HEK293 (cell line): ENCODE data around the gene F10.

Experiments used
- CTCF ChIA-PET: fragments of 350-600 bp; formaldehyde crosslinking; extraction: SDS; loops from one replicate; lab custom pipeline; 2021; ENCODE audit warnings: antibody characterized with exemption; lab: Yijun Ruan, JAX
- POLR2A ChIA-PET: fragments of 300-600 bp; formaldehyde crosslinking; extraction: SDS; loops from one replicate; lab custom pipeline; 2020; ENCODE audit warnings: antibody characterized with exemption, inconsistent platforms; lab: Yijun Ruan, JAX
- H3K27ac ChIP-seq: fragments of 200-500 bp; sonication (Bioruptor generic); 2 replicates; pipeline ENCODE4 v1.5.1; 2014; ENCODE audit warnings: low read depth, low read length, control low read depth, inconsistent platforms; ENCODE audit errors: extremely low read depth
- H3K36me3 ChIP-seq, 2 experiments: fragments of 200-500 bp in 1 of 2; sonication (Bioruptor generic) in 1 of 2; 1 replicate in 1 of 2; 2 replicates in 1 of 2; pipeline ENCODE4 v1.5.1; 2014 to 2017; ENCODE audit warnings: inconsistent platforms in 2 of 2, low read length in 2 of 2; ENCODE audit not compliant: control insufficient read depth in 2 of 2, insufficient read depth in 1 of 2
- H3K4me1 ChIP-seq: fragments of 200-500 bp; sonication (Bioruptor generic); 2 replicates; pipeline ENCODE4 v1.5.1; 2014; ENCODE audit warnings: mild to moderate bottlenecking, low read length, inconsistent platforms; ENCODE audit not compliant: control insufficient read depth, insufficient read depth
- H3K4me3 ChIP-seq: 2 replicates; pipeline ENCODE4 v1.5.1; 2011; ENCODE audit warnings: low read depth, mild to moderate bottlenecking, control low read depth, low read length, moderate library complexity
- H3K9me3 ChIP-seq: fragments of 200-500 bp; sonication (Bioruptor generic); 2 replicates; pipeline ENCODE4 v1.5.1; 2014; ENCODE audit warnings: low read depth, low read length, inconsistent platforms; ENCODE audit not compliant: control insufficient read depth, insufficient read depth
- GLI2 ChIP-seq: fragments of 450-650 bp; formaldehyde crosslinking; IDR thresholded peaks from 2 replicates; pipeline ENCODE4; 2017; ENCODE audit warnings: missing biosample characterization, missing genetic modification characterization, low read depth, borderline replicate concordance
- GLIS2 ChIP-seq: fragments of 450-650 bp; formaldehyde crosslinking; IDR thresholded peaks from 2 replicates; pipeline ENCODE4 v1.5.1; 2016; ENCODE audit warnings: missing biosample characterization, missing genetic modification characterization
- HOXD13 ChIP-seq: sonication (generic); formaldehyde crosslinking; IDR thresholded peaks from 2 replicates; pipeline ENCODE4 v1.8.0; 2022; ENCODE audit warnings: missing genetic modification reagents, borderline replicate concordance
- KLF10 ChIP-seq: fragments of 450-650 bp; IDR thresholded peaks from 2 replicates; pipeline ENCODE4 v1.5.1; 2018; ENCODE audit warnings: missing biosample characterization, mild to moderate bottlenecking, missing genetic modification characterization
- KLF9 ChIP-seq: fragments of 450-650 bp; formaldehyde crosslinking; IDR thresholded peaks from 2 replicates; pipeline ENCODE4 v1.5.1; 2016; ENCODE audit warnings: missing biosample characterization, missing genetic modification characterization, low read depth
- SETDB1 ChIP-seq: IDR thresholded peaks from one replicate; pipeline ENCODE4 v1.6.1; 2017; ENCODE audit warnings: mild to moderate bottlenecking, low read length, moderate library complexity, mixed read lengths; ENCODE audit not compliant: insufficient read length
- SP2 ChIP-seq: fragments of 450-650 bp; formaldehyde crosslinking; IDR thresholded peaks from 2 replicates; pipeline ENCODE4 v1.5.1; 2016; ENCODE audit warnings: missing biosample characterization, missing genetic modification characterization
- SP3 ChIP-seq: fragments of 450-650 bp; formaldehyde crosslinking; IDR thresholded peaks from 2 replicates; pipeline ENCODE4 v1.5.1; 2016; ENCODE audit warnings: missing biosample characterization, missing genetic modification characterization
- WT1 ChIP-seq: fragments of 450-650 bp; formaldehyde crosslinking; IDR thresholded peaks from 2 replicates; pipeline ENCODE4 v1.5.1; 2016; ENCODE audit warnings: missing biosample characterization, missing genetic modification characterization
- ZBTB17 ChIP-seq: fragments of 450-650 bp; formaldehyde crosslinking; IDR thresholded peaks from 2 replicates; pipeline ENCODE4 v1.5.1; 2016; ENCODE audit warnings: missing biosample characterization, missing genetic modification characterization
- ZFHX2 ChIP-seq: fragments of 450-650 bp; formaldehyde crosslinking; conservative IDR thresholded peaks from 2 replicates; pipeline ENCODE4 v1.5.1; 2016; ENCODE audit warnings: missing biosample characterization, missing genetic modification characterization
- ZFP41 ChIP-seq: fragments of 450-650 bp; formaldehyde crosslinking; IDR thresholded peaks from 2 replicates; pipeline ENCODE4 v1.5.1; 2016; ENCODE audit warnings: missing biosample characterization, missing genetic modification characterization, borderline replicate concordance
- ZNF146 ChIP-seq: fragments of 450-650 bp; formaldehyde crosslinking; IDR thresholded peaks from 2 replicates; pipeline ENCODE4 v1.5.1; 2016; ENCODE audit warnings: missing biosample characterization, missing genetic modification characterization
- ZNF155 ChIP-seq: fragments of 450-650 bp; formaldehyde crosslinking; IDR thresholded peaks from 2 replicates; pipeline ENCODE4 v1.5.1; 2016; ENCODE audit warnings: missing biosample characterization, missing genetic modification characterization
- ZNF202 ChIP-seq: fragments of 450-650 bp; formaldehyde crosslinking; IDR thresholded peaks from 2 replicates; pipeline ENCODE4 v1.5.1; 2016; ENCODE audit warnings: missing biosample characterization, missing genetic modification characterization, borderline replicate concordance
- ZNF223 ChIP-seq: fragments of 450-650 bp; formaldehyde crosslinking; IDR thresholded peaks from 2 replicates; pipeline ENCODE4 v1.5.1; 2016; ENCODE audit warnings: missing biosample characterization, missing genetic modification characterization
- ZNF24 ChIP-seq: fragments of 450-650 bp; formaldehyde crosslinking; IDR thresholded peaks from 2 replicates; pipeline ENCODE4 v1.5.1; 2016; ENCODE audit warnings: missing biosample characterization, missing genetic modification characterization
- ZNF335 ChIP-seq: fragments of 450-650 bp; formaldehyde crosslinking; conservative IDR thresholded peaks from 2 replicates; pipeline ENCODE4 v1.5.1; 2016; ENCODE audit warnings: missing biosample characterization, missing genetic modification characterization
- ZNF391 ChIP-seq: fragments of 450-650 bp; formaldehyde crosslinking; IDR thresholded peaks from 2 replicates; pipeline ENCODE4 v1.5.1; 2016; ENCODE audit warnings: low read depth, missing biosample characterization, missing genetic modification characterization, borderline replicate concordance
- ZNF394 ChIP-seq: fragments of 450-650 bp; formaldehyde crosslinking; IDR thresholded peaks from 2 replicates; pipeline ENCODE4 v1.5.1; 2016; ENCODE audit warnings: missing biosample characterization, missing genetic modification characterization, mild to moderate bottlenecking, moderate library complexity, borderline replicate concordance
- ZNF510 ChIP-seq: fragments of 450-650 bp; formaldehyde crosslinking; IDR thresholded peaks from 2 replicates; pipeline ENCODE4 v1.5.1; 2018; ENCODE audit warnings: mild to moderate bottlenecking, missing genetic modification characterization, missing biosample characterization; ENCODE audit not compliant: insufficient replicate concordance
- ZNF514 ChIP-seq: fragments of 450-650 bp; formaldehyde crosslinking; IDR thresholded peaks from 2 replicates; pipeline ENCODE4 v1.5.1; 2016; ENCODE audit warnings: missing biosample characterization, missing genetic modification characterization
- ZNF561 ChIP-seq: fragments of 450-650 bp; IDR thresholded peaks from 2 replicates; pipeline ENCODE4 v1.5.1; 2018; ENCODE audit warnings: missing biosample characterization, missing genetic modification characterization, borderline replicate concordance
- ZNF600 ChIP-seq: fragments of 450-650 bp; formaldehyde crosslinking; IDR thresholded peaks from 2 replicates; pipeline ENCODE4 v1.5.1; 2016; ENCODE audit warnings: missing biosample characterization, missing genetic modification characterization
- ZNF629 ChIP-seq: fragments of 450-650 bp; formaldehyde crosslinking; IDR thresholded peaks from 2 replicates; pipeline ENCODE4 v1.5.1; 2017; ENCODE audit warnings: missing biosample characterization, missing genetic modification characterization
- TF ChIP-seq, protein P1 (sequence below): fragments of 450-650 bp; formaldehyde crosslinking; IDR thresholded peaks from 2 replicates; pipeline ENCODE4 v1.5.1; 2017; ENCODE audit warnings: missing biosample characterization, missing genetic modification characterization
- TF ChIP-seq, protein P2 (sequence below): fragments of 450-650 bp; formaldehyde crosslinking; IDR thresholded peaks from 2 replicates; pipeline ENCODE4 v1.5.1; 2016; ENCODE audit warnings: missing biosample characterization, missing genetic modification characterization

F10 gene

DNA sequence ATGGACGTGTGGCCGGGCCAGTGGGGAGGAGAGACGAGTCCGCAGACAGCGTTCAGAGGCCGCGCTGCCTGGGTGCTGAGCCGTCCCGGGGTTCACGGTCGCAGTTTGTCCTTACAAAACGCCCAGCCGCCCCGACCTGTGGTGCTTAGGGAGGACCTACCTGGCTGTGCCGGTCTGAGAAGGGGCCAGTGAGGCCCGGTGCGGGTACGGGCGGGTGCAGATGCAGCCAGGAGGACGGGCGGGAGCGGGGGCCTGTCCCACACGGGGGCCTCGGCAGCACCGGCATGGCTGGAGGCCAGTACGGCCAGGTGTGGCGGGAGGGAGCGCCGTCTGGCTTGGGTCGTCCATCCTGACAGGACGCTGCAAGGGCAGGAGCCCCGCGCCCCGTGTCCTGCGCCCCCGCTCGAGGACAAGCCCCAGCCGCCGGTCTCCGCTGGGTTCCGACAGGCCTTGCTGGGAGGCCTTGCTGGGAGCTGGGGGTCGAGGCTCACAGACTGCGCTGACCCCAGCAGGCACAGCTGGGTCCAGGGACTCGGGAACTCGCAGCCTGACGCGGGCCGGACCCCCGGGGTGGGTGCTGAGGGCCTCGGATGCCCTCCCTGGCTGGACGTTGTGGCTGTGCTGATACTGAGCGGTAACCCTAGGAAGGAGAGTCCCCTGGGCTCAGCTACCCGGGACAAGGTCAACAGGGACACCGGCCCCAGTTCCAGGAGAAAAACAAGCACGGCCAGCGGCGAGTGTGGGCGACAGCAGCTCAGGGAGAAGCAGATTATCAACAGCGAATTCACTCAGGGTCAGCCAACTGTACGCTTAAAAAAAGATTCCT is 30.6 kb downstream of the F10 start:
- Histone ChIP-seq H3K36me3 (no peaks in the 10 kb centered on the region), H3K4me1 (peaks cover 2% of the 10 kb centered on the region), H3K9me3 (no peaks in the 10 kb centered on the region), H3K27ac (no peak overlapping the region), H3K4me3 (peak overlapping the region; percentile 28; the same call in 1 of the 2 replicates)
- ChIA-PET CTCF (interaction anchor here (0.7 kb wide), 1 partner anchor 641 kb away, joined by 5 read pairs; no protein-coding TSS in a partner anchor), POLR2A (interaction anchor here (0.8 kb wide), 1 partner anchor 23 kb away, joined by 3 read pairs; no protein-coding TSS in a partner anchor)
- TF ChIP-seq ZNF514 (no peak), ZNF202 (tag by site-specific recombination) (0 out of 2 replicates have a peak, but pooled peaks have one; percentile 2), GLIS2 (tag by site-specific recombination) (peak; percentile 71), ZFHX2 (peak; percentile 27; the same call in 1 of the 2 replicates), ZBTB17 (peak; percentile 42; the same call in 1 of the 2 replicates), ZNF600 (peak; percentile 18; the same call in 1 of the 2 replicates), HOXD13 (CRISPR knock-in tag) (no peak), ZNF561 (tag by site-specific recombination) (no peak)

DNA sequence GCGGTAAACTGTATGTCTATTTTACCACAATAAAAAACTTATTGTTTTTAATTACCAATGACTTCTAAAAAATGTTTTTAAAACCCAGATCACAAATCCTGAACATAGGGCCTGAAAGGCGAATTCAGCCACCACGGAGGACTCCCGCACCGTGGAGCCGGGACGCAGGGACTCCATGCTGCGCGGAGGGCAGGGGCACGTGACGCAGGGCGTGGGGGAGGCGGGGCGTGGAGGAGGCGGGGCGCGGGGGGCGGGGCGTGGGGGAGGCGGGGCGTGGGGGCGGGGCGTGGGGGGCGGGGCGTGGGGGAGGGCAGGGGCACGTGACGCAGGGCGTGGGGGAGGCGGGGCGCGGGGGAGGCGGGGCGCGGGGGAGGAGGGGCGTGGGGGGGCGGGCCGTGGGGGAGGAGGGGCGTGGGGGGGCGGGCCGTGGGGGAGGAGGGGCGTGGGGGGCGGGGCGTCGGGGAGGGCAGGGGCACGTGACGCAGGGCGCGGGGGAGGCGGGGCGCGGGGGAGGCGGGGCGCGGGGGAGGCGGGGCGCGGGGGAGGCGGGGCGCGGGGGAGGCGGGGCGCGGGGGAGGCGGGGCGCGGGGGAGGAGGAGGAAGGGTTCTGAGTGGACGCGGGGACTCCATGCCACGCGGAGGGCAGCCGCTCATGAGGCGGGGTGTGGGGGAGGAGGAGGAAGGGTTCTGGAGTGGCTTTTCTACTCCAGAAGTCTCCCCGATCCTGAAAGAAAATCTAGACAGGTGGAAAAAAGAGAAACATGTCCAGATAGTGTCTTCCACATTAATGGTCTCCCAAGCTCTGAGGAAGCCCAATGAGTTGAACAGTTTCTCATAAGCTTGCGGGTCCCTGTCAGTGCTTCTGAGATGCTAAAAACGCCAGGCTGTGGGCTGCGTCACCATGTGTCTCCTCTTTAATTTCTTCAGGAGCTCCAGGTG is 31.5 kb downstream of the F10 start:
- TF ChIP-seq ZNF629 (tag by site-specific recombination) (peak; percentile 30; the same call in 1 of the 2 replicates), WT1 (0 out of 2 replicates have a peak, but pooled peaks have one; percentile 14), ZNF155 (tag by site-specific recombination) (no peak), ZNF394 (tag by site-specific recombination) (peak; percentile 50; the same call in 1 of the 2 replicates), ZNF335 (tag by site-specific recombination) (peak; percentile 21; the same call in 1 of the 2 replicates), ZNF223 (no peak), ZNF510 (no peak), SP2 (peak; percentile 8; the same call in 1 of the 2 replicates), SETDB1 (no peak), KLF10 (tag by site-specific recombination) (peak; percentile 86), KLF9 (tag by site-specific recombination) (peak; percentile 14; the same call in 1 of the 2 replicates), ZNF391 (tag by site-specific recombination) (no peak), ZFP41 (no peak), ZNF24 (tag by site-specific recombination) (0 out of 2 replicates have a peak, but pooled peaks have one; percentile 57), ZNF146 (tag by site-specific recombination) (0 out of 2 replicates have a peak, but pooled peaks have one; percentile 19), SP3 (tag by site-specific recombination) (0 out of 2 replicates have a peak, but pooled peaks have one; percentile 13), GLI2 (no peak)
- TF ChIP-seq, protein P1, sequence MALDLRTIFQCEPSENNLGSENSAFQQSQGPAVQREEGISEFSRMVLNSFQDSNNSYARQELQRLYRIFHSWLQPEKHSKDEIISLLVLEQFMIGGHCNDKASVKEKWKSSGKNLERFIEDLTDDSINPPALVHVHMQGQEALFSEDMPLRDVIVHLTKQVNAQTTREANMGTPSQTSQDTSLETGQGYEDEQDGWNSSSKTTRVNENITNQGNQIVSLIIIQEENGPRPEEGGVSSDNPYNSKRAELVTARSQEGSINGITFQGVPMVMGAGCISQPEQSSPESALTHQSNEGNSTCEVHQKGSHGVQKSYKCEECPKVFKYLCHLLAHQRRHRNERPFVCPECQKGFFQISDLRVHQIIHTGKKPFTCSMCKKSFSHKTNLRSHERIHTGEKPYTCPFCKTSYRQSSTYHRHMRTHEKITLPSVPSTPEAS (tag by site-specific recombination): no peak
- TF ChIP-seq, protein P2, sequence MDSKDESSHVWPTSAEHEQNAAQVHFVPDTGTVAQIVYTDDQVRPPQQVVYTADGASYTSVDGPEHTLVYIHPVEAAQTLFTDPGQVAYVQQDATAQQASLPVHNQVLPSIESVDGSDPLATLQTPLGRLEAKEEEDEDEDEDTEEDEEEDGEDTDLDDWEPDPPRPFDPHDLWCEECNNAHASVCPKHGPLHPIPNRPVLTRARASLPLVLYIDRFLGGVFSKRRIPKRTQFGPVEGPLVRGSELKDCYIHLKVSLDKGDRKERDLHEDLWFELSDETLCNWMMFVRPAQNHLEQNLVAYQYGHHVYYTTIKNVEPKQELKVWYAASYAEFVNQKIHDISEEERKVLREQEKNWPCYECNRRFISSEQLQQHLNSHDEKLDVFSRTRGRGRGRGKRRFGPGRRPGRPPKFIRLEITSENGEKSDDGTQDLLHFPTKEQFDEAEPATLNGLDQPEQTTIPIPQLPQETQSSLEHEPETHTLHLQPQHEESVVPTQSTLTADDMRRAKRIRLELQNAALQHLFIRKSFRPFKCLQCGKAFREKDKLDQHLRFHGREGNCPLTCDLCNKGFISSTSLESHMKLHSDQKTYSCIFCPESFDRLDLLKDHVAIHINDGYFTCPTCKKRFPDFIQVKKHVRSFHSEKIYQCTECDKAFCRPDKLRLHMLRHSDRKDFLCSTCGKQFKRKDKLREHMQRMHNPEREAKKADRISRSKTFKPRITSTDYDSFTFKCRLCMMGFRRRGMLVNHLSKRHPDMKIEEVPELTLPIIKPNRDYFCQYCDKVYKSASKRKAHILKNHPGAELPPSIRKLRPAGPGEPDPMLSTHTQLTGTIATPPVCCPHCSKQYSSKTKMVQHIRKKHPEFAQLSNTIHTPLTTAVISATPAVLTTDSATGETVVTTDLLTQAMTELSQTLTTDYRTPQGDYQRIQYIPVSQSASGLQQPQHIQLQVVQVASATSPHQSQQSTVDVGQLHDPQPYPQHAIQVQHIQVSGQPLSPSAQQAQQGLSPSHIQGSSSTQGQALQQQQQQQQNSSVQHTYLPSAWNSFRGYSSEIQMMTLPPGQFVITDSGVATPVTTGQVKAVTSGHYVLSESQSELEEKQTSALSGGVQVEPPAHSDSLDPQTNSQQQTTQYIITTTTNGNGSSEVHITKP (tag by site-specific recombination): peak; percentile 31
- Histone ChIP-seq H3K27ac (no peak overlapping the region), H3K9me3 (no peaks in the 10 kb centered on the region), H3K4me3 (peak overlapping the region; percentile 12), H3K4me1 (peaks cover 2% of the 10 kb centered on the region), H3K36me3 (no peaks in the 10 kb centered on the region)
- POLR2A ChIA-PET: interaction anchor here (0.8 kb wide), 1 partner anchor 22 kb away, joined by 3 read pairs; no protein-coding TSS in a partner anchor
- CTCF ChIA-PET: interaction anchor here (0.7 kb wide), 1 partner anchor 642 kb away, joined by 5 read pairs; no protein-coding TSS in a partner anchor
